Testis (tissue), 3 donors: Measurements from ENCODE around the gene CNTFR. TPM values are rescaled to one million over a fixed set of nuclear protein-coding genes. Genes with fewer than 3 reads are reported as not detected.

ENCODE experiments used
- DNase-seq: peaks from one replicate; pipeline ENCODE4 v3.0.0-alpha.2; 2019
- H3K27ac ChIP-seq, 2 donors: fragments of 200-600 bp; sonication (generic); one replicate each; pipeline ENCODE4 v1.5.1; 2019
- H3K27me3 ChIP-seq: fragments of 200-600 bp; sonication (generic); one replicate; pipeline ENCODE4 v1.5.1; 2019
- H3K36me3 ChIP-seq: fragments of 200-600 bp; sonication (generic); one replicate; pipeline ENCODE4 v1.5.1; 2017; ENCODE audit warnings: low read depth; ENCODE audit errors: missing control alignments
- H3K4me1 ChIP-seq: fragments of 200-600 bp; sonication (generic); one replicate; pipeline ENCODE4 v1.5.1; 2019
- H3K4me3 ChIP-seq, 2 donors: fragments of 200-600 bp; sonication (generic); one replicate each; pipeline ENCODE4 v1.5.1; 2017 to 2019
- H3K9me3 ChIP-seq: fragments of 200-600 bp; sonication (generic); one replicate; pipeline ENCODE4 v1.5.1; 2017
- CTCF ChIP-seq, 3 experiments: fragments of 450-650 bp in 2 of 3; fragments of 200-600 bp in 1 of 3; sonication (generic) in 1 of 3; IDR thresholded peaks; one replicate each; pipeline ENCODE4 v1.5.1; 2016 to 2019; ENCODE audit warnings: antibody characterized with exemption in 3 of 3, mild to moderate bottlenecking in 2 of 3, moderate library complexity in 1 of 3
- POLR2A ChIP-seq: fragments of 450-650 bp; IDR thresholded peaks from one replicate; pipeline ENCODE4 v1.6.1; 2017; ENCODE audit warnings: antibody characterized with exemption, mild to moderate bottlenecking, moderate library complexity
- WGBS, 2 donors: methylation state at CpG; one replicate each; pipeline ENCODE4 v1.1.5; 2018; 5-methylcytosine and 5-hydroxymethylcytosine counted together
- intact Hi-C: fragments of 100-400 bp; cut with DNase I; formaldehyde crosslinking; loops from one replicate; pipeline ENCODE4 v1.15.1; 2023; ENCODE audit warnings: low total_unique reads
- polyA plus RNA-seq: library from polyadenylated mRNA; stranded (reverse); fragments of 350-450 nt; fragmentation: Illumina TruSeq; extraction: RNeasy Lipid Tissue Mini Kit (QIAGEN cat#74804); gene quantifications from one replicate; pipeline ENCODE4 v1.2.3, GENCODE V29; 2014; ENCODE audit warnings: low read depth, low replicate concordance; ENCODE audit not compliant: insufficient read depth
- total RNA-seq, 2 donors: library from RNA; depleted of rRNA; stranded (reverse); fragments of >200 nt; gene quantifications; one replicate each; pipeline ENCODE4 v1.2.3, GENCODE V29; 2016

CNTFR gene
- total and polyA plus RNA-seq, 3 donors from 2014 or later, result 11.8 to 16.0 (median 16.0) TPM

GRCh38 chr9:34584970-34585369, 4.6 kb downstream of the CNTFR start:
- no peaks in the 10 kb centered on the region for H3K36me3 ChIP-seq
- WGBS, 2 donors, result 77 to 96% methylated on average over 4 to 5 of the region's 5 CpGs
- intact Hi-C loops, result no loop called here
- no peak for DNase-seq
- no peaks in the 10 kb centered on the region for H3K4me1 ChIP-seq
- no peaks in the 10 kb centered on the region for H3K9me3 ChIP-seq
- no peak overlapping the region for H3K4me3 ChIP-seq
- TF ChIP-seq POLR2A (no peak), CTCF (IDR thresholded peaks at IDR 0.05) (no peak)
- no peak overlapping the region for H3K27ac ChIP-seq
- no peaks in the 10 kb centered on the region for H3K27me3 ChIP-seq

- 77% methylated on average over 5 of the region's 5 CpGs for WGBS, 2 donors
- Histone ChIP-seq H3K9me3 (no peaks in the 10 kb centered on the region), H3K36me3 (no peaks in the 10 kb centered on the region), H3K27me3 (no peaks in the 10 kb centered on the region), H3K4me3 (no peak overlapping the region), H3K4me1 (no peaks in the 10 kb centered on the region), H3K27ac (no peak overlapping the region)
- no peak for TF ChIP-seq POLR2A
- TF ChIP-seq CTCF (IDR thresholded peaks at IDR 0.05), result no peak
- intact Hi-C loops, result no loop called here
- no peak for DNase-seq
Observed at GRCh38 chr9:34582787-34583186, 6.7 kb downstream of the CNTFR start.

- H3K27ac ChIP-seq, result no peak overlapping the region
- no peaks in the 10 kb centered on the region for H3K27me3 ChIP-seq
- H3K9me3 ChIP-seq, result no peaks in the 10 kb centered on the region
- intact Hi-C loops, result no loop called here
- TF ChIP-seq CTCF (IDR thresholded peaks at IDR 0.05) (no peak), POLR2A (no peak)
- 77 to 82% methylated on average over 3 of the region's 3 CpGs for WGBS, 2 donors
- H3K36me3 ChIP-seq, result no peaks in the 10 kb centered on the region
- peaks cover 9% of the 10 kb centered on the region for H3K4me1 ChIP-seq
- no peak overlapping the region for H3K4me3 ChIP-seq
- DNase-seq, result no peak
Observed at GRCh38 chr9:34581318-34581717, 8.2 kb downstream of the CNTFR start.

GRCh38 chr9:34580358-34580757, 9.2 kb downstream of the CNTFR start:
- Histone ChIP-seq H3K4me3 (no peak overlapping the region), H3K4me1 (peaks cover 9% of the 10 kb centered on the region), H3K36me3 (no peaks in the 10 kb centered on the region), H3K27ac (no peak overlapping the region), H3K9me3 (no peaks in the 10 kb centered on the region), H3K27me3 (no peaks in the 10 kb centered on the region)
- TF ChIP-seq CTCF (IDR thresholded peaks at IDR 0.05) (no peak), POLR2A (no peak)
- WGBS, 2 donors, result 79 to 81% methylated on average over 8 of the region's 8 CpGs
- intact Hi-C loops, result no loop called here
- no peak for DNase-seq

- H3K27me3 ChIP-seq, result no peaks in the 10 kb centered on the region
- TF ChIP-seq CTCF (IDR thresholded peaks at IDR 0.05) (no peak), POLR2A (no peak)
- H3K4me1 ChIP-seq, result peaks cover 9% of the 10 kb centered on the region
- H3K4me3 ChIP-seq, result no peak overlapping the region
- no peaks in the 10 kb centered on the region for H3K9me3 ChIP-seq
- 85 to 86% methylated on average over 5 of the region's 5 CpGs for WGBS, 2 donors
- no peak for DNase-seq
- intact Hi-C loops, result no loop called here
- H3K27ac ChIP-seq, result no peak overlapping the region
- H3K36me3 ChIP-seq, result no peaks in the 10 kb centered on the region
Observed at GRCh38 chr9:34579808-34580163, 9.7 kb downstream of the CNTFR start.
